SKM-1 treated with dmso at 0.1 percent for 144 hours (cell line): ENCODE data around the gene PPM1K.
A peak's percentile ranks its signal among the peaks of the same experiment; 100 is the strongest.

Source experiments
- DNase-seq: peaks from one replicate; lab custom pipeline; 2025; ENCODE audit not compliant: unreplicated experiment; lab: John Stamatoyannopoulos, UW

PPM1K gene

DNA sequence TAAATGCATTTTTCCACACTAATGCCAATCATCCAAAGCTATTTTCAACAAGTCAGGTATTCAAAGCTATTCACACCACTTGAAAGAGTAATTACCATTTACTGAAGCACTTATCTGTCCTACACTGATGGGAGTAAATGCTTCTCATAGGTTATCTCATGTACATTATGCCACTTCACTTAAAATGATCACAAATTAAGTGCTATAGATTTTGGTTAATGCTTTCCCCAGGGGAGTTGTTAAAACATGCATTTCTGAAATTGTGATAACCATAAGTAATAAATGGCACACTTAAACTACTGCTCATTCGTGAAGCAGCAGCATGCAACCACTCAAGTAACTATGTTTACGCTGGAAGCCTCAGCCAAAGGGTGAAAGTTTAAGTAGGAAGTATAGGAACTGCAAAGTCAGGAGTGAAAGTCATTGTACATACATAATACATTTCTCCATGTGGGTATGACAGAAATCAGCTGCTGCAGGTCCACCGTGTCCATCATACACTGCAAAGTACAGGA lies 6.6 kb downstream of the PPM1K start:
- no peak for DNase-seq

- no peak for DNase-seq
Observed at GRCh38 chr4:88276952-88277710, 7.2 kb downstream of the PPM1K start.

DNA sequence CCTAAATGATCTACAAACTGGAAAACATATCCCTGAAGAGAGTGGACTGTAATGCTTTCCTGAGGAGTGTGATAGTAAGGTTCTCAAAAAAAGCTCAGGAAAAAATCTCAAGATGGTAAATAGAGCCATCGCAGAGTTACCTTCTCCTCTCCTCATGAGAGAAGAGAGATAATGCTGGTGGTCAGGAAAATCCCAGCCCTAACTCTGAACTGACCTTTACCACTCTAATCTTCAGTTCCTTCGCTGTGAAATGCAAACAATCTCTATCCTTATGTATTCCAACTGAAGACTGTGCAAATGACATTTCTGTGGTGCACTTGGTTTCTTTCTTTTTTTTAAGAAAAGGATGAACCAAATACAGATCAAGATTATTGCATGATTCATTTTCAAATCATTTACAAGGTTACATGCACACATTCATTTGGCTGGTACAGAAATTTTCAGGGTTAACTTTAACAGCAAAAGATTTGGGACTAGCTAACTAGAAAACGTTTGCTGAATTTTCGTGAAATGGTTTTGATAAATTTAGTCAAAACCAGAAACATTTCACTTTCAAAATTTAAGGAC lies 8.3 kb downstream of the PPM1K start:
- no peak for DNase-seq

DNA sequence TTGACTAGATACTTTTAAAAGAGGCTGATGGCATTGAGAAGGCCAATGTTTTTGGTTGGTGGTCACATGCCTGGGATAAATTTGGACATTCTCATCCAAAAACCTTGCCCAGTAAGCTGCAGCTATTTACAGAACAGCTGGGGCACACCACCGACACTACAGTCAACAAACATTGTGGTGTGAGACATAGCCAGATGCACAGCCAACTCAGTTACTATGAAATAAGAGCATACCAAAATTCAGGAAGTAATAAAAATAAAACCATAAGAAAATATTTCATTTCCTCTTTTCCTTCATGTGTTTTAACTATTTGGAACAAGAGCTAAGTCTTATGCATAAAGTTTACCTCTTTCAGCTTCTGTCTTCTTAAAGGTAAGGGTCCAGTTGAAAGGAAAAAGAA lies 8.8 kb downstream of the PPM1K start:
- peak; percentile 19 for DNase-seq

- no peak for DNase-seq
Observed at GRCh38 chr4:88268913-88269312, 15.4 kb downstream of the PPM1K start.

DNA sequence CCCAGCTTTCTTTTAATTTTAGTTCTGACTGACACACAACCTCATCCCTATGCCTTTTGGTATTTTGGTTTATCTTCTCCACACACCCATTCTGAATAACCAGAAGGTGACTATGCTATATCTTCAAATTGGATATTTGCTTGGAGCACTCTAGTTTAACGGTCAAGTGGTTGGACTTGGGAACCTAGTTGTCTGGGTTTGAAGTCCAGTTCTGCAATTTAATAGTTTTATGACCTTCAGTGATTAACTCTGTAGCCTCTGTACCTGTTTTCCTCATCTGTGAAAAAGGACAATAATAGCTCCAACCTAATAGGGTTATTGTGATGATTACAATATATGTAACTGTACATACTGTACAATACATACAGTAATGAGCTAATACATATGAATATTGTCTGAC lies 20.0 kb downstream of the PPM1K start:
- no peak for DNase-seq

DNA sequence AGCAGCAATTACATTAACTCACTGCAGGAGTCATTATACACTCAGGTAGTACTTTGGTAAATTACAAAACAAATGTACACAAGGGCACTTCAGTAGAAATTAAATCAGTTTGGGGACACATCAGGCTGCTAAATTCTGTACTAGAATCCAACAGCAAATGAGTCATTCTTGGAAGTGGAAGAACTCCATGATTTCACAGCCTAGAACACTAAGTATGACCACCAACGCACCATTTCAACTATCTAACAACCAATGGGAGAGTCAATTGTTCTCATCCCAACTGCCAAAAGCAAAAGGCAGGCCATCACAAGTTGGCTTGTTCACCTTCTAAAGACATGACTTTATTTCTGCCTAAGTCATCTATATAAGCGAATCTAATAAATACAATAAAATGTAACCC lies 26.6 kb downstream of the PPM1K start:
- no peak for DNase-seq

- DNase-seq: no peak
Observed at GRCh38 chr4:88255111-88255510, 29.2 kb downstream of the PPM1K start.

DNA sequence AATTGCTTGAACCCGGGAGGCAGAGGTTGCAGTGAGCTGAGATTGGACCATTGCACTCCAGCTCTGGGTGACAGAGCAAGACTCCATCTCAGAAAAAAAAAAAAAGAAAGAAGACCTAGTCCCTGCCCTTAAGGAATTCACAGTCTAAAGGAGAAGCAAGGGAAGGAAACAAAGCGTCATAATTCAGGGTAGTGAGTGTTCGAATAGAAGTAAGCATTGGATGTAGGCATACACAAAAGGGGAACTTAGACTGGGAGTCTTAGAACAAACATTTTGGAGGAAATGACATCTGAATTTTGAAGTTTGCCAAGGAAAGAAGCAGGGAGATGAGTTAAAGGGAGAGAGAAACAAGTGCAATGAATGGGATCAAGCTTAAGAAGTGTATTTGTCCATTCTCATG lies 32.4 kb downstream of the PPM1K start:
- DNase-seq: no peak

DNA sequence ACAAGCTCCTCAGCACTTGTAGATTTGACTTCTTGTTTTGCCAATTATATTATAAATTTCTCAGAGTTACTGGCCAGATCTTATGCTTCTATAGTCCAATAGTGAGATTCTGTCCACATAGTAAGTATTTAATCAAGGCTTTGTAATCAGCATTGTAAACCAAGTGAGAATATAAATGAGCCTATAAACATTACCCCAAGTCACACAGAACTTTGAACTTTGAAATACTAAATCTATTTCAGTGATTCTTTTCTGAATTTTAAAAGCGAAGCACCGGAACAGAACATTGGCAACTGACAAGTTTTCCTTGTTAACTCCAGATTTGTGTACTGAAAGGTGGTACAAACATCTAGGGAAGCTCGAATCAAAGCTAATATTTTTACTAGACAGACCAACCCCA lies 37.2 kb downstream of the PPM1K start:
- no peak for DNase-seq

DNA sequence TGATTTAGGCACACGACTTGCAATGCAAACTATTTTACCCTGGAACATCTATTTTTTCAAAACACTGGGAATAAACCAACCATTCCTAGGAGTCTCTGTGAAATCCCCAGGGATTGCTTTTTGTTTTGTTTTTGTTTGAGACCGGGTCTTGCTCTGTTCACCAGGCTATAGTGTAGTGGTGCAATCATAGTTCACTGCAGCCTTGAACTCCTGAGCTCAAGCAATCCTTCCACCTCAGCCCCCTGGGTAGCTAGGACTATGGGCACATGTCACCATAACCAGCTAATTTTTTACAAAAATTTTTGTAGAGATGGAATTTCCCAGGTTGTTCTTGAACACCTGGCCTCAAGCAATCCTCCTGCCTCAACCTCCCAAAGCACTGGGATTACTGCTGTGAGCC lies 37.8 kb downstream of the PPM1K start:
- DNase-seq: no peak

DNA sequence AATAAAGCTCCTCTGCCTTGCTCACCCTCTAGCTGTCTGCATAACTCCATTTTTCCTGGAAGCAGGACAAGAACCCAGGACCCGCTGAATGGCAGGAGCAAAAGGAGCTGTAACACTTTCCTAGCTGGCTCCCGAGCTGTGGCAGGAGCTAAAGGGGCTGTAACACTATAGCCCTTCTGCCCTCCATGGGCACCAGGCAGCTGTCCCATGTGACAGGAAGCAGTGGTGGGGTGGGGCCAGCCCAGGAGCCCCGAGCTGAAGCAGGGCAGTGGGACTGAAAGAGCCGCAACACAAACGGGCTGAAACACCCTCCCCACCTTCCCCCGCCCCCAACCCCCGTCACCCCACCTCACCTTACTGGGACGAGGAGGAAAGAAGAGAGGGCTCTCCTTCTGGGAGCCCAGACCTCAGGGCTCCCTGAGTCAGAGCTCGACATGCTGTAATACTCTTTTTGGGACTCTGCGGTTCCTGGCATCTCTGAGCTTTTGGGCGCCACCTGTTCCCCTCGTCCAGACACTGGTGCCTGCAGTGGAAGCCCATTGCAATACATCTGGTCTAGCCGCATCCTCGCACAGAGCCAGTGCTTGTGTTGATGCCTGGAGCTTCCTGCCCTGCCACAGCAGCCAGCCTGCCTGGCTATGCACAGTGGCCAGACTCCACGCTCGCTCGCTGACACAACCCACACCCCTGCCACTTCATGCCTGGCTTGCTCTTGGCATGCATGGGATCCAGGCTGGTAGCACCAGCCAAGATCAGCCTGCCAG lies 39.4 kb downstream of the PPM1K start:
- DNase-seq: no peak

GRCh38 chr4:88244056-88244455 lies 40.3 kb downstream of the PPM1K start:
- DNase-seq: no peak

- no peak for DNase-seq
Observed at GRCh38 chr4:88242144-88242543, 42.2 kb downstream of the PPM1K start.

- DNase-seq: no peak
Observed at GRCh38 chr4:88240297-88240714, 44.1 kb downstream of the PPM1K start.

GRCh38 chr4:88230969-88231771 lies 53.2 kb downstream of the PPM1K start:
- no peak for DNase-seq

DNA sequence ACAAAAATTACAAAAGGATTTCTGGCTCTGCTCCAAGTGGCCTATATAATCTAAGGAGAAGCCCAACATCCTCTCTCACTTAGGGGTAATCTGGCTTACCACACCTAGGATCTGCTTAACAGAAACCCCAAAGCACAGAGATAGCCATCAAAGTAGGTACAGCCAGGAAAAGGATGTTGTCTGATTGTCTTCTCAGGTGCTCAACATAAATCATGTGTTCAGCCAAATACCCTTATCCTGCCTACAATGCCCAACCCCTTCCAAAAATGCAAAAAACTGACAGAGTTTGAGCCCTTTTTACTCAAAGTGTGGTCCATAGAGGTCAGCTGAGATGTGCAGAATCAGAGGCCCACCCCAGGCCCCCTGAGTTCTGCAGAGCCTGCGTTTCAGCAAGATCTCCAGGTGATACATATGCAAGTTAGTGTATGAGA lies 53.9 kb downstream of the PPM1K start:
- no peak for DNase-seq

DNA sequence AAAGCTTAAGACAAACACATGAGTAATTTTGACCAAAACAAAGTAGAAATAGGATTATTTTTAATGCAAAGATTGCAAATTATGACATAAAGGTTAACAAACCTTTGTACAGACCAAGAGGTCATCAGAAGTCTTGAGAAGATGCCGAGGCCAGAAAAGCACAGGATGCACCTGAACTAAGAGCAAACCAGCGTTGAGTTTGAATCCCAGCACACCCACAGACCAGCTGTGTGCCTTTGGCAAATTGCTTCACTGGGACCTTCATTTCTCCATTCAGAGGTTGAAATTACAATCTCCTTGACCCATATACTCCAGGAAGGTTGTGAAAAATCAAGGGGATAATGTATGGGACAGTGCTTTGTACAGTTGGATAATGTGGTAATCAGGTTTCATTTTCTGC lies 56.6 kb downstream of the PPM1K start:
- DNase-seq: no peak

- no peak for DNase-seq
Observed at GRCh38 chr4:88226143-88226542, 58.2 kb downstream of the PPM1K start.

DNA sequence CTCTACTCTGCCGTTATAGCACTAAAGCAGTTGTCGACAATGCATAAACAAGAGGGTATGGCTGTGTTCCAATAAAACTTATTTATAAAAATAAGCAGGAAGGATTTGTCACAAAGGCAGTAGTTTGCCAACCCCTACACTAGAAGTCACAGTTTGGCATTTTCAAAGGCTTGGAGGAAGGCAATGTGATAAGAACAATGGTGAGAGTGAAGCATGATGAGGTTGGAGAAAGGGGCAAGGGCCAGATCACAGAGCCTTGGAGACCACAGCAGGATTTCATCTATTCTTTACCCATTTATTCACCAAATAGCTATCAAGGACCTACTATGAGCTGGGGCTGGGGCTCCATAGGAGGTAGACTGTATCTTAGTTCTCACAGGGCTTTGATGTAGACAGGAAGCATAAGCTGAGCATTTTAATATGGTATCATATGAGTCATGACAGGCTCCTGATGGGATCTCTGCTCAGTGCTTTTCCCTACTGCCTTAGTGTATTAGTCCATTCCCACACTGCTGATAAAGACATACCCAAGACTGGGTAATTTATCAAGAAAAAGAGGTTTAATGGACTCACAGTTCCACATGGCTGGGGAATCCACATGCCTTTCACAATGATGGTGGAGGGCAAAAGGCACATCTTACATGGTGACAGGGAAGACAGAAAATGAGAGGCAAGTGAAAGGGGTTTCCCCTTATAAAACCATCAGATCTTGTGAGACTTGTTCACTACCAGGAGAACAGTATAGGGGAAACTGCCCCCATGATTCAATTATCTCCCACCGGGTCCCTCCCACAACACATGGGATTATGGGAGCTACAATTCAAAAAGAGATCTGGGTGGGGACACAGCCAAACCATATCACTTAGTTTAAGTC lies 58.9 kb downstream of the PPM1K start:
- no peak for DNase-seq
